Measurements from ENCODE around the gene NOTCH2.

The NOTCH2 gene

DNA sequence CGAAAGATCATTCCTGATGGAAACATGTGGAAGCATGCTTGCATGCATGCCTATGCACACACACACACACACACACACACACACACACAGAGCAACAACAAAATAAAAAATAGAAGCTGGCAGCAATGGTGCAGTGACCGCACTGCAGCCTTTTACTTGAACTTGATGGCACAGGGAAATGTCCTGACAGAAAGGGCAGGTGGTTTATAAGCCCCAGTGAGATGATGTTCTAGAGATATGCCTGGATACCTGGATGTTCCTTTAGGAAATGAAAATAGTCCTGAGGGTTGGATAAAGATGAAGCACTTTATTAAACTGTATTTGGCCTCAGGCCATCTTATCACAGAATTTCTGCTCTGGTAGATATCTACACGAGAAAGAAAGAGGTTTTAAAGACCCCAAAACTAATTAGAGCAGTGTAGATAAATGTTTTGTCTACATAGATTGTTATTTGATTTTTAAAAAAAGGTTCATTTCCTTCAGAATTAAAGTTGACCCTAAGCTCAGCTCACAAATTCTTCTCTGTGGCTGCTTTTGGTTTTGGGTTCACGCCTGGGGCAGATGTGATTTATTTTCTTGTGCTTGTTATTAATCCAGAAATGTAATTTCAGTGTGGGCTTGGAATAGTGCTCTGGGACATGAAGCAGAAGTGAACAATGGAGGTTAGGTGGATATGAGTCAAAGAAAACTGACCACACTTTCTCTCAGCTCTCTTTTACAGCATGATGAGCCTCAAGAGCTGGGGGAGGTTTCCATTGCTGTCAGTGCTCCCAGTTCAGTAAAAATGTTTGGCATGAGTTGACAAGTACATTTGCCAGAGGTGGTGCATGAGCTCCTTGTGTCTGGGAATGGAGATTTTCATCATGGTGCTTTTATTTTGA, 196.1 kb downstream of the NOTCH2 start:
- H3K9me3 Mint-ChIP-seq (ENCODE audit: low read depth), result no peaks in the 10 kb centered on the region
- H3K27ac Mint-ChIP-seq, result no peak overlapping the region
- H3K4me3 Mint-ChIP-seq, result no peak overlapping the region
- H3K36me3 Mint-ChIP-seq, result no peaks in the 10 kb centered on the region
- H3K27me3 Mint-ChIP-seq, result peaks cover 7% of the 10 kb centered on the region
- peaks cover 1% of the 10 kb centered on the region for H3K4me1 Mint-ChIP-seq (ENCODE audit: low read depth)

DNA sequence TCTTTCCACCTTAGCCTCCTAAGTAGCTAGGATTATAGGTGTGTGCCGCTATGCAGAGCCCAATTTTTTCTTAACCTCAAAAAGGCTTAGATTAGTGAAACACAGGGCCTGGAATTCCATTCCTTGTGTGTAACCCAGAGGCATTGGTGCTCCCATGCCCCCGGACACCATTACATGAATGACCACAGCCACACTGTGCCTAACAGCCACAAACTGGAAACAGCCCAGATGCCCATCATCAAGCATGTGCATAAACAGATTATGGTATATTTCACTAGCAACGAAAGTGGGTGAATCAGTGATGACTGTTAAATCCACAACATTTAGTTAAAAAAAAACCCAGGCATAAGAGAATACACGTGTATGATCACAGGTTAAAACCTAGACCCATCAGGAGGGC, 197.6 kb downstream of the NOTCH2 start:
- peaks cover 5% of the 10 kb centered on the region for H3K27me3 Mint-ChIP-seq
- no peaks in the 10 kb centered on the region for H3K36me3 Mint-ChIP-seq
- H3K9me3 Mint-ChIP-seq (ENCODE audit: low read depth), result no peaks in the 10 kb centered on the region
- H3K4me1 Mint-ChIP-seq (ENCODE audit: low read depth), result peaks cover 1% of the 10 kb centered on the region
- H3K4me3 Mint-ChIP-seq, result no peak overlapping the region
- H3K27ac Mint-ChIP-seq, result no peak overlapping the region

DNA sequence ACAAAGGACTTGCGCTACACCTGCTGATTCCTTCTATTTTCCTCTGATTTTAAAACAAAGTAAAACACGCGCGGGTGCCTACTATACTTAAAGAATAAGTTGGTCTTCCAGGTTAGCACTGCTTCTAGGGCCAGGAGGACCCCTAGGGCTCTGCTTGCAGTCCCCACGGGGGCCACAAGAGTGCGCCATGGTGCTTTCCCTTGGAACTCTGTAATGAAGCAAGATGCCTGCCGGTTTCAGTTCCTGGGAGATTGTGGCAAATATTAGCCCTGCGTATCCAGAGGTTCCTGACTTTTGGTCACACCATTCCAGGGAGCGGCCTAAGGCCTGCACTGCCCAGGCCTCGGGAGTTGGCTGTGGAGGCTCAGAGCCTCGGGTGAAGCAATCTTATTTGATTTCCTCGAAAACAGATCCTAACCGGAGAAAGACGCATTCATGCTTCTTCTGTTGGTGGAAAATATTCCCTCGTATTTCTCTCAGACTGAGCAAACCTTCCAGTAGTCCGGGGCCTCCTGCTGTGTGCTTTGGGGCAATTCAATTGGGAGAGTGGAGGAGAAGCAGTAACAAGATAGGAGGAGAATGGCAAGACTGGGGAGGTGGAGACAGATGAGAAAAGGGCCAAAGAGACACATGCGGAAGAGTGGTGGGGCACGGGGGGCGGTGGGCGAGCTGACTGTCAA, 198.4 kb downstream of the NOTCH2 start:
- no peaks in the 10 kb centered on the region for H3K36me3 Mint-ChIP-seq
- peaks cover 5% of the 10 kb centered on the region for H3K27me3 Mint-ChIP-seq
- peaks cover 1% of the 10 kb centered on the region for H3K4me1 Mint-ChIP-seq (ENCODE audit: low read depth)
- H3K9me3 Mint-ChIP-seq (ENCODE audit: low read depth), result no peaks in the 10 kb centered on the region
- H3K27ac Mint-ChIP-seq, result no peak overlapping the region
- no peak overlapping the region for H3K4me3 Mint-ChIP-seq

DNA sequence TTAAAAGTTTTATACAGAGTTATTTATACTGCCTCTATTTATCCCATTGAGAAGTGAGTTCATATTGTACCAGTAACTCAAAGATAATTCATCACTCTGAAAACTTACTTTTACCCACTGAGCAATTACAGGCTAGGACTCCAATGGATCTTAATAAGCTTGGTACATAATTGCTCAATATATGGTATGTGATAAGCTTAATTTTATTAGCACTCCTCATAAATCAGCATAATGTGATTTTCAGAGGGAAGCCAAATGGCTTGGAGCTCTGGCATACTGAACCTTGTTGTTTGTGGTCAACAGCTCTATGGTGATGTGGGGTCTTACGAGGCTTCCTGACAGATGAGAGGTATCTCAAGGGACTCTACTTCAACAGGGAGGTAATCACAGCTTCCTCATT, 199.5 kb downstream of the NOTCH2 start:
- Mint-ChIP-seq H3K27me3 (peaks cover 5% of the 10 kb centered on the region), H3K27ac (no peak overlapping the region), H3K9me3 (ENCODE audit: low read depth) (no peaks in the 10 kb centered on the region), H3K4me3 (no peak overlapping the region), H3K36me3 (no peaks in the 10 kb centered on the region), H3K4me1 (ENCODE audit: low read depth) (peaks cover 1% of the 10 kb centered on the region)

DNA sequence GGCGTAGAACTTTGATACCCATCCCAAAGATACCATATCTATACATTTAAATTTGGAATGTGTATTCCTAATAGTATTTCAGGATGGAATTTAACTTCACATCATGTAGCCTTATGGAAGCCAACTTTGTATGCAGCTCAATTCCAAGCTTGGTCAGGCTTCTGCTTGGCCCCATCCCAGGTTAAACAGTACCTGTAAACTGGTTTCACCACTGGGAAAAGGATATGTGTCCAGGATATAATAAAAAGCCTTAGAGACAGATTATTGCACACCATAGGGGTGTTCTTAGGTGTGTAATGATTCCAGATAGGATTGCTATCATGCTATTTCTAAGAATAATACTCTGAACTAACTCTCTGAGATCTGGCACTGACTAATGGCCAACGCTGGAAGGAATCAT, 201.3 kb downstream of the NOTCH2 start:
- H3K4me3 Mint-ChIP-seq, result no peak overlapping the region
- H3K36me3 Mint-ChIP-seq, result no peaks in the 10 kb centered on the region
- H3K27me3 Mint-ChIP-seq, result peaks cover 5% of the 10 kb centered on the region
- no peak overlapping the region for H3K27ac Mint-ChIP-seq
- H3K9me3 Mint-ChIP-seq (ENCODE audit: low read depth), result no peaks in the 10 kb centered on the region
- H3K4me1 Mint-ChIP-seq (ENCODE audit: low read depth), result peaks cover 1% of the 10 kb centered on the region

DNA sequence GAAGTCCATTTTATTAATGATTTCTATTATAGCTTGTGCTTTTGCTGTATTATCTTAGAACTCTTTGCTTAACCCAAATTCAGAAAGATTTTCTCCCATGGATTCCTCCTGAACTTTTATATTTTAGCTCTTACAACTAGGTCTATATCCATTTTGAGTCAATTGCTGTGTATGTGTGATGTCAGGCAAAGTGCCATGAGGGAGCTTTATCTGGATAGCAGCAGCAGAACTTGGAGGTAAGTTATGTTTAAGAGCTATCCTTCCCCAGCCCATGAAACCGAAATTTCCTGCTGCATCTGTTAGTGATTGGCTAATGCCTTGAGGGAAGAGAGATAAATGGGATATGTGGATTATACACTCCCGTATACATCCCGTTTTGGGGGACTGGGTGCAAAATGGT, 203.0 kb downstream of the NOTCH2 start:
- Mint-ChIP-seq H3K27ac (no peak overlapping the region), H3K4me3 (no peak overlapping the region), H3K36me3 (no peaks in the 10 kb centered on the region), H3K9me3 (ENCODE audit: low read depth) (no peaks in the 10 kb centered on the region), H3K4me1 (ENCODE audit: low read depth) (peaks cover 1% of the 10 kb centered on the region), H3K27me3 (peaks cover 6% of the 10 kb centered on the region)

DNA sequence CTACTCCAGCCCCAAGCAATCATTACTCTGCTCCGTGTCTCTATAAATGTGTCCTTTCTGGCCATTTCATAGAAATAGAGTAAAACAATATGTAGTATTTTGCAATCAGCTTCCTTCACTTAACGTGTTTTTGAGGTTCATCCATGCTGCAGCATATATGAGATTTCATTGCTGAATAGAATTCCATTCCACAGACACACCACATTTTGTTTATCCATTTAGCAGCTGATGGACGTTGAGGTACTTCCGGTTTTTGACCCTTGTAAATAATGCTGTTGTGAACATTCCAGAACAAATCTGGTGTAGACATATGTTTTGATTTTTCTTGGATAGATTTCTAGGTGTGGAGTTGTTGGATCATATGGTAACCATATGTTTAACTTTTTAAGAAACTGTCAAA, 203.8 kb downstream of the NOTCH2 start:
- peaks cover 1% of the 10 kb centered on the region for H3K27me3 Mint-ChIP-seq
- H3K4me1 Mint-ChIP-seq (ENCODE audit: low read depth), result no peaks in the 10 kb centered on the region
- no peak overlapping the region for H3K4me3 Mint-ChIP-seq
- no peaks in the 10 kb centered on the region for H3K36me3 Mint-ChIP-seq
- H3K27ac Mint-ChIP-seq, result no peak overlapping the region
- no peaks in the 10 kb centered on the region for H3K9me3 Mint-ChIP-seq (ENCODE audit: low read depth)

DNA sequence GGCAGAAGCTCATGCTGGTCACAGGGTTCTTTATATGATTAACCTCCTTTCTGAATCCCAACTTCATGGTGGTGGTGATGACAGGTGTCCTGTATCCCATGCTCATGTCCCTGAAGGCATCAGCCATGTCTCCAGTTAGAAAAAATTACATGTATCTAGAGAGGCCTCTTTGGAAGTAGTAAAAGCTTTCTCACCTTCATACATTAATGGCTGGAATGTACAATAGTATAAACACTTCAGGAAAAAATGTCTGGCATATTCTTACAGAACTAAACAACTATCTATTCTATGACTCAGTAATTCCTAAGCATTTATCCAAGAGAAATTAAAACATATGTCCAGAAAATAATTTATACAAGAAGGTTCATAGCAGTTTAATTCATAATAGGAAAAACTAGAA, 207.2 kb downstream of the NOTCH2 start:
- Mint-ChIP-seq H3K4me3 (no peak overlapping the region), H3K4me1 (ENCODE audit: low read depth) (peaks cover 19% of the 10 kb centered on the region), H3K27ac (no peak overlapping the region), H3K27me3 (peaks cover 1% of the 10 kb centered on the region), H3K36me3 (no peaks in the 10 kb centered on the region), H3K9me3 (ENCODE audit: low read depth) (no peaks in the 10 kb centered on the region)
